Inferior parietal cortex (tissue), 1 donor: Measurements from ENCODE around the gene TNK2.
"Not testable (repeated sequence)": the region's sequence is repeated elsewhere in the genome, so short reads cannot be mapped to it uniquely, and the experiment has no call there.

ENCODE experiments used
- DNase-seq: peaks from one replicate; pipeline ENCODE4 v3.0.0-alpha.2; 2016; ENCODE audit errors: extremely low spot score

Gene TNK2

DNA sequence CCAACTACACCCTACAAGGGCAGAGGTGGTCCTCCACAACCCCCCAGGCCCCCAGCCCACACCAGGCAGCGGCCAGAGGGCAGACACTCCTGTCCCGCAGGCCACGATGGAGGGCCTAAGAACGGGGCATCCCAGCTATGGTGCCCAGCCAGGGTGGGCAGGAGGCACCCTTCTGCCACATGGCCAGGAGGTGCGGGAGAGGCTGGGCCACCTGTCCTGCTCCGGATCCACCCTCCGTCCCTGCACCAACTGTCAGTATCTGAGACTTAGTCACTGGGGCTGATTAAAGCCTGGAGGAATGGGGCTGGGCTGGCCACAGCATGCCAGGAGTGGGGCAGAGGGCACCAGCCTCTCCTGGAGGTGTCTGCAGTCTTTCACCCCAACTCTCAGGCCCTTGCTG, 37.9 kb downstream of the TNK2 start:
- no peak for DNase-seq

DNA sequence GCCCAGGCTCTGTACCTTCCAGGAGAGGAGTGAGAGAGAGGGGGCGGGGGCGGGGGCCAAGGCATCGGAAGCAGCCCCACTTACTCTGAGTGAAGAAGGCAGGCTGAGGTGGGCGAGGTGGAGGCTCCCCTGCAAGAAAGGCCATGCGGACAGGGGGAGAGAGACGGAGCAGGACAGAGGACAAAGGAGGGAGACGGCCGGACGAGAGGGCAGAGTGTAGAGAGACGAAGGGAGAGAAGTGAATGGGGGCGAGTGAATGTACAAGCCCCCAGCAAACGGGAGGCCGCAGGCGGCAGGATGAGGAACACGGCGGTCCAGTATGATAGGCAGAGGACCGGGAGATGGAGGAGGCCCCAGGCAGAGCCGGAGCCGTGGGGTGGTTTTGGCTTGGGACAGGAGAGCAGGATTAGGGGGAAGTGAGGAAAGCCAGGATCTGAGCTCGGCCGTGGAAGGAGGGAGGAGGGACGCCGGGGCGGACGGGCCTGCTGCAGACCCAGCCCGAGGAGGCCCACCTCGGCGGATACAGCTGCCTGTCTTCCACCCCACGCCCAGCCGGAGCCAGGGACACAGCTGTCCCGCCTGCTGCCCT, 38.8 kb downstream of the TNK2 start:
- DNase-seq: no peak

DNA sequence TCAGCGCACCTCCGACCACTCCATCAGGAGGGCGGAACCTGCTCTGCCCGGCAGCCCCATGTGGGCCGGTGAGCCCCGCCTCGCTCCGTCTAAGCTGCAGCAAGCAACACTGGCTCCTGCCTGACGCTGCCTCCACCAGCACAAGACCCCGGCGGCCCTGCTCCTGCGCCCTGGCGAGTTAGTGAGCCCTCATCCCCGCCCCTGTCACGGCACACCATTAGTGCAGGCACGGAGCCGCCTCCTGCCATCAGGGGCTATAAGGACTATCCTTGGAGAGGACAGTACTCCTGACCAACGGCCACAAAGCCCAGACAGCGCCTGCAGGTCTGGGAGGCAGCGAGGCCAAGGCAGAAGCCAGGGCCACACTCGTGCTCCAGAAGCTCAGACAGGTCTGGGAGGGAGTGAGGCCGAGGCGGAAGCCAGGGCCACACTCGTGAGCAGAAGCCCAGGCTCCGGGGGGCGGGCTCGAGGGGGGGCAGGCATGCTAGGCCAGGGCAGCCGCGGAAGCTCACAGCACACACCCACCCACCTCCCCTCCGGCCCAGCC, 39.4 kb downstream of the TNK2 start:
- DNase-seq: no peak

DNA sequence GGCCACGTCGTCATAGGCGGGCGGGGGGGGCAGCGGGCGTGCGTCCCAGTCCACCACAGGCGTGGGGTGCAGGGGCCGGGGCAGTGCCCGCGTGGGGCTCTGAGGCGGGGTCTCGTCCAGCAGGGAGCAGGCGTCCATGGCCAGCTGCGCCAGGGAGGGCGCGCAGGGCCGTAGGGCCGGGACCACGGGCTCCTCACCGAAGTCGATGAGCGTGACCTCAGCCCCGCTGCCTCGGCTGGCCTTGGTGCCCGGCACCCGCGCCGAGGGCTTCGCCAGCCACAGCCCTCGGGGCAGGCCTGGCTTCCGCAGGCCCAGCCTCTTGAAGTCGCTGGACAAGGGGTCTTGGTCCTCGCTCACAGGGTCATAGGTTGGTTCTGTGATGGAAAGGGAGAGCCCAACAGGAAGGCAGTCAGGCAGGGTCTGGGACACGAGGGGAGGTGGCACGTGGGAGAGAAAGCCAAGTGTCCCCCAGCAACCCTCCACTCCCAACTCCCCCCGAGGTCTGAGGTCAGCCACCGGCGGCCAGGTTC, 40.0 kb downstream of the TNK2 start:
- DNase-seq: no peak

- DNase-seq: no peak
Measured at GRCh38 chr3:195867631-195868335, 40.6 kb downstream of the TNK2 start.

DNA sequence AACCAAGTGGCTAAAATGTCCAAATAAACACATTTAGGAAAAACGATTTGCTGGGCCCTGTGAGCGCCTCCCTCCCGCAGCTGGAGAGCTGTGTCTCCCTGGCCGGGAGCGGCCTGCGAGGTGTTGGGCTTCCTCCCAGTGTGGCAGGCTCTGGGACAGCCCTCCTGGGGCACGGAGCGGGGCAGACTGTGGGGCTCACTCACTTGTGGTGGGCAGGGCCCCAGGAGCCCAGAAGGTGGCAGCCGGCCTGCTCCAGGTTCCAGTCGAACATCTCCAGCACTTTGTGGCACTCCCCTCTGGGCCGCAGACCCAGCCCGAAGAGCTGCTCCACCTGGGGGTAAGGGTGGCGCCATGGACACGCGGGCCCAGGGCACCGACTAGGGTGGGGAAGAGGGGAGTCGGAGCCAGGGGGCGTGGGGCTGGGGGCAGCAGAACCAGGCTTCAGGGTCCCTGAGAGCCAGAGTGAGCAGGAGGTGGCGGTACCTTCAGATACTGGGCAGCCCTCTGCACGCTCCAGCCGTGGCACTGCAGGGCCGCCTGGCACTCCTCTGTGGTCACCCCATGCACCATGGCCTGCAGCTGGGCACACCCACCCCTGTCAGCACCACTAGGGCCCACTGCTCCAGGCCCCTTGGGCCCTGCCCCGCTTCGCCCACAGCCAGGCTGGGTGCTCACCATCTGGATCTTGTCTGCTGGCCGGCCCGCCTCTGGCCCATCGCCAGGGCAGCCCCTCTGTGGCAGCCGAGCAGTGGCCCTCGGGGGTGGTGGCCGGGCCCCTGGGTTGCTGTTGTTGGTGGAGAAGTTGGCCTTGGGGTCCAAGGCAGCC, 41.5 kb downstream of the TNK2 start:
- DNase-seq: no peak

- no peak for DNase-seq
Measured at GRCh38 chr3:195865752-195866151, 42.6 kb downstream of the TNK2 start.

DNA sequence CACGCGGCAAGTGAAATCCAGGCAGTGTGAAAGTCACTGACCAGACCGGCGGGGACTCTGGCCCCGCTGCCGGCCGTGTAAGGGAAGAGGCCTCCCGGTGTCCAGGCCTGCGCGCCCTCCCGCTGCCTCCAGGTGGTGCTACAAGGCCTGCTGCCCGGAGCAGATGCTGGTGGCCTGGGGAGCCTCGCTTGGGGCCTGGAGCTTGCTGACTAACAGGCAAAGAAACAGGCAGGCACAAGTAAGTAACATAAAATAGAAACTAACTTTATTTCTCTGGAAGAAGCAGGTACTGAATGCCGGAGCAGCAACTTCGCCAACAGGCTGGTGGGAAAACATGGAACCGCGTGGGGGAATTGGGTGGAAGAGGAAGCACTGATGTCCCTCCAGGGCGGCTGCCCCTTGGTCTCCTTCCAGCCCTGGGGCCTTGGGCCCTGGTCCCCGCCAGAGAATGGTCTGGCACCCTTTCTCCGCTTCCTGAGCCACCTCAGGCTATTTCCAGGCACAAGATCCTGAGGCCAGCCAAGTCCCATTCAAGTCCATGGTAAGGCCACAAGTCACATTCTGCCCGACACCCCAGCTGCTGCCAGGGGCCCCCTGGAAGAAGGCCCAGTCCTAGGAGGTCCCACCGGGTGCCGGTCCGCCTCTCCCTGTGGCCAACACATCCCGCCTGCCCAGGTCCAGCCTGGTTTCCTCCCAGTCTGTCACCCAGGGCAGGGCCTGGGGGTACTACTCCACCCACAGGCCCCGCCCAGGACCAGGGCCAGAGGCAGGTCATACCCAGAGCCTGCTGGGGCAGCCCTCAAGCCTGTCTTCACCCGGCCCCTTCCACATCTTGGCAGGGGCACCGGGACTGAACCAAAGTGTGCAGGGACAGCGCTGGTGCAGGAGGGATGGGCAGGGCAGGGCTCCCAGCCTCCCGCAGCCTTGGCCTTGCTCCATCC, 45.0 kb downstream of the TNK2 start:
- peak; percentile 81 for DNase-seq

DNA sequence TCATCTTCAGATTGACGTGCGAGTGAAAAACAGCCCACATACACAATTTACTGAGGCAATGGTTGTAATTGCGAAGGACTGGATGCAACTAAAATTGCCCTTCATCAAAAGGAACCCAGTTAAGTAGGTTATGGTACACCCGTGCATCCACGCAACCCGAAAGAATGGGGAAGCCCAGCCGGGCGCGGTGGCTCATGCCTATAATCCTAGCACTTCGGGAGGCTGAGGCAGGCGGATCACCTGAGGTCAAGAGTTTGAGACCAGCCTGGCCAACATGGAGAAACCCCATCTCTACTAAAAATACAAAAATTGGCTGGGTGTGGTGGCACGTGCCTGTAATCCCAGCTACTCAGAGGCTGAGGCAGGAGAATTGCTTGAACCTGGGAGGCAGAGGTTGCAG, 46.0 kb downstream of the TNK2 start:
- not testable (repeated sequence) for DNase-seq

DNA sequence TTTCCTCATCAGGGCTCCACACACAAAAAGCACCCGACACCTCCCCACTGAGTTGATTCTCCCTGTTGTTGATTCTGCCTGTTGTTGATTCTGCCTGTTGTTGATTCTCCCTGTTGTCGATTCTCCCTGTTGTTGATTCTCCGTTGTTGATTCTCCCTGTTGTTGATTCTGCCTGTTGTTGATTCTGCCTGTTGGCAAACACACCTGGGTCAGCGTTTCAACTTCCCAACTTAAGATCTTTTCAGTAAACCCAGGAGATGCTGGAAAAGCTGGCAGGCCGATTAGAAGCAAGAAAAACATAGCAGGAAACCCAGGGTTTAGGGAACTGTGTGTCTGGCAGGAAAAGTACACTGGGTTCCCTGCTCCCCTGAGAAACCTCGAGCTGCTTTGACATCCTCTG, 47.9 kb downstream of the TNK2 start:
- no peak for DNase-seq

DNA sequence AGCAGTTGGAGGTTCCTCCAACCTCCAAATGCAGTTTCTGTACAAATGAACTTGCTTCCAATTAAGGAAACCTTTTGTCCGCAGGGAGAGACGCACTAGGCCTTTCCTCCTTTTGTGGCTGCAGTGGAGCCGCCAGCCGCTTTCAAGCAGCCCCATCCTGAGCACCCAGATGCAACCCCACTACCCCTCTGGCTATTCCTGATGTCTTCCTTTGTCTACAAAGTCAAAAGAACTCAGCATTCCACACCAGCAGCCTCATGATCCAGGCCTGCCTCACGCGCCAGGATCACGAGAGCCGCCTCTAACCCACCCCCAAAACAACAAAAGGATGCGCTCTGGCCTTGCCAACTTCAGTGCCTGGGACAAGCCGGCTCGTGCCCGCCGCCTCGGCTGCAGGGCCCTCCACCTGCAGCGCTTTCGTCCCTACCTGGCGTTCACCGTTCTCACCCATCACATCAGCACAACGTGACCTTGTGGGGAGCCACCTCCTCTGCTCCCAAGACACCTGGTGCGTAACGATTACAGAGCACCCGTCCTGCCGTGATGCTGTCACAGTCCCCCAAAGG, 48.4 kb downstream of the TNK2 start:
- no peak for DNase-seq

DNA sequence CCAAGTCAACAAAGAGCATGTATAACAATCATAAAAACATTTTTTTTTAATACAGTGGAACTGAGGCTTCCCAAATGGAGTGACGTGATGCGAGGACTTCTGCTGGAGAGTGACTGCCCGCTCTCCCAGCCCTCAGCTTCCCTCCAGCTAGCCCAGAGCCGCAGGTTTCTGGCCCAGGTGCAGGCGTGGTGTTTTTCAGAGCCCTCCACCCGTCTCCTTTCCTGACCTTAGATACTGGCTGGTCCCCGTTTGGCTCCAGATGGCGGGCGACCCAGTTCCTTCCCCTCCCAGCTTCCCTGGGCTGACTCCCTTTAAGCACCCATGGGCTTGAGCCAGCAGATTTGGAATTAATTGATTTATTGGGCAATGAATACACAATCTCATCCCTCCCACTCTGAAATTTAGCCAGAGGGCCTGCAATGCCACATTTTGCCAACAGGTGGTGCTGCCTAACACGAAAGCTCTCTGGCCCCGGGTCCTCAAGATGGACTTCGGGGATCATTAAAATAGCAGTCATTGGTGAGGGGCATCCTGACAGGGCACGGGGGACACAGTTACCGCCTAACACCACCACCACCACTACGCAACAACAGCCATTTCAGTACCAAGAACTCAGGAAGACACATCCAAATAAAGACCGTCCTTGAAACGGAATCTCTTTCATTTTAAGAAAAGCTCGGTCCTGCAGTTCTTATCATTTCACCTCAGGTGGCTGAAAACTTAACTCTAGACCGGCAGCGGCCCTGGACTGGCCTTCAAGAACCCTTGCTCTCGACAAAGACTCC, 49.1 kb downstream of the TNK2 start:
- DNase-seq: peak; percentile 89

GRCh38 chr3:195856410-195857084, 51.8 kb downstream of the TNK2 start:
- DNase-seq: no peak

DNA sequence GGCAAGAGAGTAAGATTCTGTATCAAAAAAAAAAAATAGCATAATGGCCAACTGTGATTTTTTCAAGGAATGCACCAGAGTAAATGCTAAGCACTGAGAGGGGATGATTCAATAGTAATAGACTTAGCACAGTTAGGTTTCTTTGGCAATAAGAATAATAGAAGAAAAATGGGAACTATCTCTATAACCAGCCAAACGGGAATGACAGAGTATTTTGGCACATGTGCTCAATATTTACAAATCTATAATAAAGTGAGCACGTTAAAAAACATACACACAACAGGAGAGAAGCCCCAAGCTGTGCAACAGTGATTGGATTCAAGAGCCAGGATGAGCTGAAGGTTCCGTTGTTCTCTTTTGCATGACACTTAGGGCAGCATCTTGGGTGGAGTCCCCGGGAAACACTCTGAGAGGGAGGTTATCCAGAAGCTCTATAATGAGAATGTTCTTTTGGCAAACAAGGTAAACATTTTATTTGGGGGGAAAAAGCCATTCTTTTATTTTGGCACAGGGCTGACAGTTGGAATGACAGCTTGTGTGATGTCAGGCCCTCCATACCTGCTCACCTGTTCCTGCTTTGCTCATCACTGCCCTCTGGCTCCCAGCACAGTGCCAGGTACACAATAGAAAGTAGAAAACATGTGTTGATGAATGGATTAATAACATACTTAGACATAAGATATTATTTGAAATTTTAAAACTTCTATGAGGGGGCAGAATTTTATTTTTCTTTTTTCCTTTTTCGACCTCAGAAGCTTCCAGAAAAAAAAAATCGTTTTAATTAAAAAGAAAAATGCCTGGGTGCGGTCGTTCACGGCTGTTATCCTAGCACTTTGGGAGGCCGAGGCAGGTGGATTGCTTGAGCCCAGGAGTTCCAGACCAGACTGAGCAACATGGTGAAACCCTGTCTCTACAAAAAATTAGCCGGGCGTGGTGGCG, 52.6 kb downstream of the TNK2 start:
- no peak for DNase-seq

DNA sequence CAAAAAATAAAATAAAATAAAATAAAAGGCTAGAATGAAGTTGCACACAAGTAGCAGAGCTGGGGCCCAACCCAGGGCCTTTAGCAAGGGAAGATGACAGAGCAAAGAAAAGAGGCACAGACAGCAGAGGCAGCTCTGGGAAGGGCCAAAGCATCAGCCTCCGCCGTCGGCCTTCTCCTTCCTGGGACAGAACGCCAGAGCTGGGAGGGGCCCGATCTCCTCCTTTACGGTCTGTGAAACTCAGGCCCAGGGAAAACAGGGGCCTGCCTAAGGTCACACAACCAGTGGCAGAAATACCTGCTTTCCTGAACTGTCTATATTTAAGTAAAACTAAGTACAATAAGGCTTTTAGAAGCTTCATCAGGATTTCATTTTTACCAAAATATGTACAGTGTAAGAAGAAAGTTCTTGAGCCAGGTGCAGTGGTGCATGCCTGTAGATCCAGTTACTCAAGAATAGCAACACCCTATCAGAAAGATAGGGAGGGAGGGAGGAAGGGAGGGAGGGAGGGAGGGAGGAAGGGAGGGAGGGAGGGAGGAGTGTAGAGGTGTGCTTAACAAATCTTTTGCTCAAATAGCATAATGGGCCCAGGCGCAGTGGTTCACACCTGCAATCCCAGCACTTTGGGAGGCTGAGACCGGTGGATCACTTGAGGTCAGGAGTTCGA, 53.6 kb downstream of the TNK2 start:
- no peak for DNase-seq

- DNase-seq: no peak
Measured at GRCh38 chr3:195853996-195854395, 54.4 kb downstream of the TNK2 start.

DNA sequence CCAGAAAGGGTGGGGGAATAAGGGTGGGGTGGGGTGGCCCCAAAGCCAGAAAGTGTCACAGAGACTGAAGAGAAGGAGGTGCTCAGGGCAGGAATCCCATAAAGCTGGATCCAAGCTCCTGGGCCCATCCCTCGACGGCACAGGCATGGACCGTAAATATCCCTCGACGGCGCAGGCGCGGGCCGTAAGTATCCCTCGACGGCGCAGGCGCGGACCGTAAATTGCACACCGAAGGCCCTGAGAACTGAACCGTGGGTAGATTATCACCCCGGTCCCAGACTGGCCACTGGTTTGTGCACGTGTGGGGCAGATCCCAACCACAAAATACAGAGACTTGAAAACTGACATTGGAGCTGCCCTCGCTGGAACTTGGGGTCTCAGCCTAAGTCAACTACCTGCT, 55.3 kb downstream of the TNK2 start:
- no peak for DNase-seq
